ENCODE results near the gene FLOT1. TPM values are rescaled to one million over a fixed set of nuclear protein-coding genes. Genes with fewer than 3 reads are reported as not detected.

FLOT1 gene
- total and polyA plus RNA-seq, 2 of the 13 experiments (the other 11 are each of a cell fraction or from before 2014, with no cell fraction given): 82.3 to 130 TPM

DNA sequence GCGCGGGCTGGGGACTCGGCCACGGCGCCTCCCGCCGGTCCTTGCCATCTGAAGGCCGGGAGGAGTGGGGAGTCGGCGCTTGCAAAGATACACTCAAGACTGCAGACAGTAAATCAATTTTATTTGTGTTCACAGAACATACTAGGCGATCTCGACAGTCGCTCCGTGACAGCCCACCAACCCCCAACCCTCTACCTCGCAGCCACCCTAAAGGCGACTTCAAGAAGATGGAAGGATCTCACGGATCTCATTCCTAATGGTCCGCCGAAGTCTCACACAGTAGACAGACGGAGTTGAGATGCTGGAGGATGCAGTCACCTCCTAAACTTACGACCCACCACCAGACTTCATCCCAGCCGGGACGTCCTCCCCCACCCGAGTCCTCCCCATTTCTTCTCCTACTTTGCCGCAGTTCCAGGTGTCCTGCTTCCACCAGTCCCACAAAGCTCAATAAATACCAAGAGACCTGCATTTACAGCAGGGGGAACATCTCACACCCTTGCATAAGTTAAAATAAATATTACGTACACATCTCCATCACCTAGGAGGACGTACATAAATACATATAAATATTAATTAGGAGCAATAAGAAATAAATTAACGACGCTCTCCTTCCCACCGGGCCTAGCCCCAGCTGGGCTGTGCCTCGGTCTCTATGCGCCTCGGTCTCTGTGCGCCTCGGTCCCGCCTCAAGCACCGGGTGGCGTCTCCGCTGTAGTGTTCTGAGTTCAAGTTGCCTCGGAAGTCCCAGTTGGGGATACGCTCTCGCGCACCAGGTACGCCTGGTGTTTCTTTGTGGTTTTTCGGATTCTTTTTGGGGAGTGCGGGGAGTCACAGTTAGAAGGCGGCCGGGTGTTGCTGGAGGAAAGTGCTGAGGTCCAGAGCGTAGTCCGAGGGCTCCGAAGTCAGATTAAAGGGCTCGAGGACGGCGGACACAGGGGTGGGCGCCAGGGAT lies 889 bp upstream of the FLOT1 start (continued):
- TF ChIP-seq, protein P1, sequence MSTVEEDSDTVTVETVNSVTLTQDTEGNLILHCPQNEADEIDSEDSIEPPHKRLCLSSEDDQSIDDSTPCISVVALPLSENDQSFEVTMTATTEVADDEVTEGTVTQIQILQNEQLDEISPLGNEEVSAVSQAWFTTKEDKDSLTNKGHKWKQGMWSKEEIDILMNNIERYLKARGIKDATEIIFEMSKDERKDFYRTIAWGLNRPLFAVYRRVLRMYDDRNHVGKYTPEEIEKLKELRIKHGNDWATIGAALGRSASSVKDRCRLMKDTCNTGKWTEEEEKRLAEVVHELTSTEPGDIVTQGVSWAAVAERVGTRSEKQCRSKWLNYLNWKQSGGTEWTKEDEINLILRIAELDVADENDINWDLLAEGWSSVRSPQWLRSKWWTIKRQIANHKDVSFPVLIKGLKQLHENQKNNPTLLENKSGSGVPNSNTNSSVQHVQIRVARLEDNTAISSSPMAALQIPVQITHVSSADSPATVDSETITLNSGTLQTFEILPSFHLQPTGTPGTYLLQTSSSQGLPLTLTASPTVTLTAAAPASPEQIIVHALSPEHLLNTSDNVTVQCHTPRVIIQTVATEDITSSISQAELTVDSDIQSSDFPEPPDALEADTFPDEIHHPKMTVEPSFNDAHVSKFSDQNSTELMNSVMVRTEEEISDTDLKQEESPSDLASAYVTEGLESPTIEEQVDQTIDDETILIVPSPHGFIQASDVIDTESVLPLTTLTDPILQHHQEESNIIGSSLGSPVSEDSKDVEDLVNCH (CRISPR knock-in tag; IDR thresholded peaks at IDR 0.05): 0 out of 2 replicates have a peak, but pooled peaks have one; percentile 34
- TF ChIP-seq NR2C2 (CRISPR knock-in tag; IDR thresholded peaks at IDR 0.05; ENCODE audit: borderline replicate concordance) (no peak), NONO (IDR thresholded peaks at IDR 0.05) (no peak), NONO (CRISPR knock-in tag; conservative IDR thresholded peaks at IDR 0.05) (no peak), POLR2AphosphoS5 (IDR thresholded peaks at IDR 0.05; ENCODE audit: low read depth, low read length) (peak; percentile 71), SP1 (IDR thresholded peaks at IDR 0.05) (no peak), SP1 (CRISPR knock-in tag; IDR thresholded peaks at IDR 0.05) (no peak; the same call in 1 of the 2 replicates), ZNF430 (CRISPR knock-in tag; IDR thresholded peaks at IDR 0.05) (no peak; the same call in 1 of the 2 replicates), FOXK2 (IDR thresholded peaks at IDR 0.05) (no peak), HNRNPH1 (optimal IDR thresholded peaks at IDR 0.05; ENCODE audit: low read depth, low read length) (peak; percentile 20), CEBPB (IDR thresholded peaks at IDR 0.05; ENCODE audit: borderline replicate concordance, low read depth, low read length) (no peak), XRCC5 (optimal IDR thresholded peaks at IDR 0.05; ENCODE audit: low read length) (no peak), HIVEP1 (CRISPR knock-in tag; IDR thresholded peaks at IDR 0.05) (no peak), FOXJ3 (CRISPR knock-in tag; IDR thresholded peaks at IDR 0.05; ENCODE audit: borderline replicate concordance) (no peak), ZSCAN12 (CRISPR knock-in tag; IDR thresholded peaks at IDR 0.05) (peak; percentile 30; the same call in 1 of the 2 replicates), ZNF510 (CRISPR knock-in tag; IDR thresholded peaks at IDR 0.05; ENCODE audit: low read depth) (peak; percentile 56; the same call in 1 of the 2 replicates), ZMYM4 (CRISPR knock-in tag; IDR thresholded peaks at IDR 0.05) (no peak), TEAD3 (CRISPR knock-in tag; optimal IDR thresholded peaks at IDR 0.05; ENCODE audit: borderline replicate concordance) (peak; percentile 3), FOXC1 (CRISPR knock-in tag; IDR thresholded peaks at IDR 0.05; ENCODE audit: borderline replicate concordance) (0 out of 2 replicates have a peak, but pooled peaks have one; percentile 35), SP140L (CRISPR knock-in tag; IDR thresholded peaks at IDR 0.05; ENCODE audit: borderline replicate concordance) (no peak), TSC22D2 (CRISPR knock-in tag; IDR thresholded peaks at IDR 0.05; ENCODE audit: borderline replicate concordance) (no peak), CHCHD3 (CRISPR knock-in tag; IDR thresholded peaks at IDR 0.05) (no peak)
- TF ChIP-seq, protein P2, sequence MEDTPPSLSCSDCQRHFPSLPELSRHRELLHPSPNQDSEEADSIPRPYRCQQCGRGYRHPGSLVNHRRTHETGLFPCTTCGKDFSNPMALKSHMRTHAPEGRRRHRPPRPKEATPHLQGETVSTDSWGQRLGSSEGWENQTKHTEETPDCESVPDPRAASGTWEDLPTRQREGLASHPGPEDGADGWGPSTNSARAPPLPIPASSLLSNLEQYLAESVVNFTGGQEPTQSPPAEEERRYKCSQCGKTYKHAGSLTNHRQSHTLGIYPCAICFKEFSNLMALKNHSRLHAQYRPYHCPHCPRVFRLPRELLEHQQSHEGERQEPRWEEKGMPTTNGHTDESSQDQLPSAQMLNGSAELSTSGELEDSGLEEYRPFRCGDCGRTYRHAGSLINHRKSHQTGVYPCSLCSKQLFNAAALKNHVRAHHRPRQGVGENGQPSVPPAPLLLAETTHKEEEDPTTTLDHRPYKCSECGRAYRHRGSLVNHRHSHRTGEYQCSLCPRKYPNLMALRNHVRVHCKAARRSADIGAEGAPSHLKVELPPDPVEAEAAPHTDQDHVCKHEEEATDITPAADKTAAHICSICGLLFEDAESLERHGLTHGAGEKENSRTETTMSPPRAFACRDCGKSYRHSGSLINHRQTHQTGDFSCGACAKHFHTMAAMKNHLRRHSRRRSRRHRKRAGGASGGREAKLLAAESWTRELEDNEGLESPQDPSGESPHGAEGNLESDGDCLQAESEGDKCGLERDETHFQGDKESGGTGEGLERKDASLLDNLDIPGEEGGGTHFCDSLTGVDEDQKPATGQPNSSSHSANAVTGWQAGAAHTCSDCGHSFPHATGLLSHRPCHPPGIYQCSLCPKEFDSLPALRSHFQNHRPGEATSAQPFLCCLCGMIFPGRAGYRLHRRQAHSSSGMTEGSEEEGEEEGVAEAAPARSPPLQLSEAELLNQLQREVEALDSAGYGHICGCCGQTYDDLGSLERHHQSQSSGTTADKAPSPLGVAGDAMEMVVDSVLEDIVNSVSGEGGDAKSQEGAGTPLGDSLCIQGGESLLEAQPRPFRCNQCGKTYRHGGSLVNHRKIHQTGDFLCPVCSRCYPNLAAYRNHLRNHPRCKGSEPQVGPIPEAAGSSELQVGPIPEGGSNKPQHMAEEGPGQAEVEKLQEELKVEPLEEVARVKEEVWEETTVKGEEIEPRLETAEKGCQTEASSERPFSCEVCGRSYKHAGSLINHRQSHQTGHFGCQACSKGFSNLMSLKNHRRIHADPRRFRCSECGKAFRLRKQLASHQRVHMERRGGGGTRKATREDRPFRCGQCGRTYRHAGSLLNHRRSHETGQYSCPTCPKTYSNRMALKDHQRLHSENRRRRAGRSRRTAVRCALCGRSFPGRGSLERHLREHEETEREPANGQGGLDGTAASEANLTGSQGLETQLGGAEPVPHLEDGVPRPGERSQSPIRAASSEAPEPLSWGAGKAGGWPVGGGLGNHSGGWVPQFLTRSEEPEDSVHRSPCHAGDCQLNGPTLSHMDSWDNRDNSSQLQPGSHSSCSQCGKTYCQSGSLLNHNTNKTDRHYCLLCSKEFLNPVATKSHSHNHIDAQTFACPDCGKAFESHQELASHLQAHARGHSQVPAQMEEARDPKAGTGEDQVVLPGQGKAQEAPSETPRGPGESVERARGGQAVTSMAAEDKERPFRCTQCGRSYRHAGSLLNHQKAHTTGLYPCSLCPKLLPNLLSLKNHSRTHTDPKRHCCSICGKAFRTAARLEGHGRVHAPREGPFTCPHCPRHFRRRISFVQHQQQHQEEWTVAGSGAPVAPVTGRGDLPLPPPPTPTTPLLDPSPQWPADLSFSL (CRISPR knock-in tag; IDR thresholded peaks at IDR 0.05): no peak
